ENCODE measurements around the gene SPDEF.

DNA sequence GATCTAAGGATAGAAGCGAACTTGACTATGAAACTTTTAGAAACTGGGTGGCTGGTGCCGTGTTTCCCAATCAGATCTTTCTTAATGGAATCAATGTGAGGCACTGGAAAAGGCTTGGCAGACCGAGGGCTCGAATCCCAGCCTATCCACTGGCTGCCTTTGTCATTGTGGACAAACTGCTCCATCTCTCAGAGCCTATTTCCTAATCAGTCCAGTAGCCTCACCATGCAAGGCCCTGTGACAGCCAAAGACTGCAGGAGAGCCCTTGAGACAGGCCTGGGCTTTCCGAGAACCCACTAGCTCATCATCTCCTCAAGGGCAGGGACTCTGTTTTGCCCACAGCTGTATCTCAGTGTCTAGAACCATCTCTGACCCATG, 43.4 kb downstream of the SPDEF start:
- no peak for TF ChIP-seq POLR2A (IDR thresholded peaks at IDR 0.05)
- TF ChIP-seq, protein P1, sequence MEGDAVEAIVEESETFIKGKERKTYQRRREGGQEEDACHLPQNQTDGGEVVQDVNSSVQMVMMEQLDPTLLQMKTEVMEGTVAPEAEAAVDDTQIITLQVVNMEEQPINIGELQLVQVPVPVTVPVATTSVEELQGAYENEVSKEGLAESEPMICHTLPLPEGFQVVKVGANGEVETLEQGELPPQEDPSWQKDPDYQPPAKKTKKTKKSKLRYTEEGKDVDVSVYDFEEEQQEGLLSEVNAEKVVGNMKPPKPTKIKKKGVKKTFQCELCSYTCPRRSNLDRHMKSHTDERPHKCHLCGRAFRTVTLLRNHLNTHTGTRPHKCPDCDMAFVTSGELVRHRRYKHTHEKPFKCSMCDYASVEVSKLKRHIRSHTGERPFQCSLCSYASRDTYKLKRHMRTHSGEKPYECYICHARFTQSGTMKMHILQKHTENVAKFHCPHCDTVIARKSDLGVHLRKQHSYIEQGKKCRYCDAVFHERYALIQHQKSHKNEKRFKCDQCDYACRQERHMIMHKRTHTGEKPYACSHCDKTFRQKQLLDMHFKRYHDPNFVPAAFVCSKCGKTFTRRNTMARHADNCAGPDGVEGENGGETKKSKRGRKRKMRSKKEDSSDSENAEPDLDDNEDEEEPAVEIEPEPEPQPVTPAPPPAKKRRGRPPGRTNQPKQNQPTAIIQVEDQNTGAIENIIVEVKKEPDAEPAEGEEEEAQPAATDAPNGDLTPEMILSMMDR (IDR thresholded peaks at IDR 0.05), result no peak

Data from suprapubic skin (tissue), 3 donors.